Mesendoderm (in vitro differentiated cells): ENCODE results near the gene HOXB1.

Experiments
- DNase-seq: peaks from one replicate; pipeline ENCODE4 v3.0.0; 2013
- H2AK5ac ChIP-seq: 2 replicates; pipeline ENCODE4 v1.6.1; 2013; ENCODE audit warnings: low read length, inconsistent platforms
- H2BK120ac ChIP-seq: 2 replicates; pipeline ENCODE4 v1.6.1; 2013; ENCODE audit warnings: low read depth, mild to moderate bottlenecking, low read length, moderate library complexity, mixed read lengths
- H2BK15ac ChIP-seq: replicated peaks from 2 replicates; pipeline ENCODE4 v1.6.1; 2013; ENCODE audit warnings: low read depth, mild to moderate bottlenecking, moderate library complexity
- H2BK5ac ChIP-seq: 2 replicates; pipeline ENCODE4 v1.6.1; 2013; ENCODE audit warnings: low read length, inconsistent platforms
- H3K18ac ChIP-seq: 2 replicates; pipeline ENCODE4 v1.6.1; 2013; ENCODE audit warnings: mild to moderate bottlenecking, low read length, mixed read lengths
- H3K23ac ChIP-seq: one replicate; pipeline ENCODE4 v1.6.1; 2013; ENCODE audit warnings: low read length
- H3K27ac ChIP-seq: 2 replicates; pipeline ENCODE4 v1.5.1; 2013; ENCODE audit warnings: low read depth, mild to moderate bottlenecking, inconsistent platforms, low read length, moderate library complexity
- H3K27me3 ChIP-seq: 2 replicates; pipeline ENCODE4 v1.6.1; 2013; ENCODE audit warnings: low read length, control low read depth, mild to moderate bottlenecking, inconsistent platforms; ENCODE audit not compliant: insufficient read depth, poor library complexity
- H3K36me3 ChIP-seq: 2 replicates; pipeline ENCODE4 v1.6.1; 2013; ENCODE audit warnings: low read length, inconsistent platforms; ENCODE audit not compliant: control insufficient read depth, insufficient read depth
- H3K4ac ChIP-seq: one replicate; pipeline ENCODE4 v1.6.1; 2013; ENCODE audit warnings: low read depth, mild to moderate bottlenecking, low read length, moderate library complexity
- H3K4me1 ChIP-seq: 2 replicates; pipeline ENCODE4 v1.6.1; 2013; ENCODE audit warnings: low read depth, low read length, inconsistent platforms; ENCODE audit not compliant: control insufficient read depth
- H3K4me2 ChIP-seq: 2 replicates; pipeline ENCODE4 v1.6.1; 2013; ENCODE audit warnings: low read length
- H3K4me3 ChIP-seq: 2 replicates; pipeline ENCODE4 v1.5.1; 2013; ENCODE audit warnings: mild to moderate bottlenecking, low read length
- H3K56ac ChIP-seq: one replicate; pipeline ENCODE4 v1.6.1; 2013; ENCODE audit warnings: low read length
- H3K79me1 ChIP-seq: 2 replicates; pipeline ENCODE4 v1.6.1; 2013; ENCODE audit warnings: low read length, inconsistent platforms
- H3K79me2 ChIP-seq: 2 replicates; pipeline ENCODE4 v1.6.1; 2013; ENCODE audit warnings: mild to moderate bottlenecking, low read length; ENCODE audit not compliant: control insufficient read depth, insufficient read depth
- H3K9ac ChIP-seq: 2 replicates; pipeline ENCODE4 v1.6.1; 2013; ENCODE audit warnings: low read length, inconsistent platforms
- H4K5ac ChIP-seq: one replicate; pipeline ENCODE4 v1.6.1; 2013; ENCODE audit warnings: low read length
- H4K8ac ChIP-seq: one replicate; pipeline ENCODE4 v1.6.1; 2013; ENCODE audit warnings: low read depth, mild to moderate bottlenecking, control low read depth, low read length, moderate library complexity
- WGBS: extraction: QIAGEN DNeasy Blood & Tissue Kit; methylation state at CpG from one replicate; pipeline ENCODE4 v1.1.7; 2013; ENCODE audit warnings: low lambda C conversion rate, missing lambda C conversion rate; ENCODE audit not compliant: insufficient coverage; ENCODE audit errors: extremely low coverage; 5-methylcytosine and 5-hydroxymethylcytosine counted together

Gene HOXB1

GRCh38 chr17:48577330-48577945, 46.6 kb upstream of the HOXB1 start:
- Histone ChIP-seq H3K18ac (no peak overlapping the region), H3K27ac (no peak overlapping the region), H2AK5ac (no peak overlapping the region), H3K4ac (no peak overlapping the region), H4K5ac (no peak overlapping the region), H3K4me1 (peaks cover 1% of the 10 kb centered on the region), H3K79me2 (no peaks in the 10 kb centered on the region), H2BK5ac (no peak overlapping the region), H3K4me2 (no peak overlapping the region), H3K4me3 (no peak overlapping the region), H3K56ac (no peak overlapping the region), H2BK120ac (no peak overlapping the region), H3K9ac (no peak overlapping the region), H3K23ac (no peak overlapping the region), H2BK15ac (no peak overlapping the region), H3K36me3 (no peaks in the 10 kb centered on the region), H3K27me3 (peaks cover 90% of the 10 kb centered on the region), H4K8ac (no peak overlapping the region), H3K79me1 (no peaks in the 10 kb centered on the region)
- DNase-seq: no peak
- WGBS: no CpG with 5 or more reads among the region's 19 CpGs

GRCh38 chr17:48576479-48577309, 45.9 kb upstream of the HOXB1 start:
- Histone ChIP-seq H3K4me3 (no peak overlapping the region), H3K23ac (no peak overlapping the region), H4K5ac (no peak overlapping the region), H3K27me3 (peaks cover 90% of the 10 kb centered on the region), H2BK15ac (no peak overlapping the region), H3K79me1 (no peaks in the 10 kb centered on the region), H3K36me3 (no peaks in the 10 kb centered on the region), H2AK5ac (no peak overlapping the region), H3K18ac (no peak overlapping the region), H3K56ac (no peak overlapping the region), H3K4me1 (peaks cover 1% of the 10 kb centered on the region), H4K8ac (no peak overlapping the region), H2BK5ac (no peak overlapping the region), H3K4me2 (no peak overlapping the region), H3K27ac (no peak overlapping the region), H2BK120ac (no peak overlapping the region), H3K4ac (no peak overlapping the region), H3K9ac (no peak overlapping the region), H3K79me2 (no peaks in the 10 kb centered on the region)
- WGBS: no CpG with 5 or more reads among the region's 43 CpGs
- no peak for DNase-seq

- no peaks in the 10 kb centered on the region for H3K79me2 ChIP-seq
- H3K79me1 ChIP-seq: no peaks in the 10 kb centered on the region
- no peak overlapping the region for H2BK5ac ChIP-seq
- no peak overlapping the region for H3K18ac ChIP-seq
- no peak overlapping the region for H3K4me2 ChIP-seq
- H3K4ac ChIP-seq: no peak overlapping the region
- no peaks in the 10 kb centered on the region for H3K36me3 ChIP-seq
- H3K9ac ChIP-seq: no peak overlapping the region
- H3K4me3 ChIP-seq: no peak overlapping the region
- H3K27me3 ChIP-seq: peaks cover 90% of the 10 kb centered on the region
- H3K27ac ChIP-seq: no peak overlapping the region
- H2BK15ac ChIP-seq: no peak overlapping the region
- H4K8ac ChIP-seq: no peak overlapping the region
- peaks cover 1% of the 10 kb centered on the region for H3K4me1 ChIP-seq
- H4K5ac ChIP-seq: no peak overlapping the region
- H2AK5ac ChIP-seq: no peak overlapping the region
- H2BK120ac ChIP-seq: no peak overlapping the region
- no CpG with 5 or more reads among the region's 22 CpGs for WGBS
- no peak overlapping the region for H3K23ac ChIP-seq
- no peak overlapping the region for H3K56ac ChIP-seq
- DNase-seq: no peak
Observed at GRCh38 chr17:48575673-48576478, 45.1 kb upstream of the HOXB1 start.

GRCh38 chr17:48575066-48575582, 44.3 kb upstream of the HOXB1 start:
- Histone ChIP-seq H3K9ac (no peak overlapping the region), H3K56ac (no peak overlapping the region), H3K79me2 (no peaks in the 10 kb centered on the region), H3K4me2 (no peak overlapping the region), H3K27me3 (peaks cover 85% of the 10 kb centered on the region), H3K23ac (no peak overlapping the region), H4K8ac (no peak overlapping the region), H3K36me3 (no peaks in the 10 kb centered on the region), H3K27ac (no peak overlapping the region), H4K5ac (no peak overlapping the region), H3K4me3 (no peak overlapping the region), H3K18ac (no peak overlapping the region), H2BK120ac (no peak overlapping the region), H3K79me1 (no peaks in the 10 kb centered on the region), H3K4me1 (peaks cover 1% of the 10 kb centered on the region), H2AK5ac (no peak overlapping the region), H2BK15ac (no peak overlapping the region), H2BK5ac (no peak overlapping the region), H3K4ac (no peak overlapping the region)
- no CpG with 5 or more reads among the region's 7 CpGs for WGBS
- DNase-seq: no peak

GRCh38 chr17:48574505-48575065, 43.8 kb upstream of the HOXB1 start:
- Histone ChIP-seq H3K79me2 (no peaks in the 10 kb centered on the region), H3K9ac (no peak overlapping the region), H3K56ac (no peak overlapping the region), H3K4me3 (no peak overlapping the region), H3K4me2 (no peak overlapping the region), H2BK15ac (no peak overlapping the region), H3K4me1 (peaks cover 3% of the 10 kb centered on the region), H4K8ac (no peak overlapping the region), H3K18ac (no peak overlapping the region), H4K5ac (no peak overlapping the region), H2BK120ac (no peak overlapping the region), H3K23ac (no peak overlapping the region), H2AK5ac (no peak overlapping the region), H3K36me3 (no peaks in the 10 kb centered on the region), H3K27ac (no peak overlapping the region), H3K4ac (no peak overlapping the region), H3K27me3 (peaks cover 82% of the 10 kb centered on the region), H2BK5ac (no peak overlapping the region), H3K79me1 (no peaks in the 10 kb centered on the region)
- no CpG with 5 or more reads among the region's 8 CpGs for WGBS
- no peak for DNase-seq
